Mesendoderm (in vitro differentiated cells): Measurements from ENCODE around the gene SIM2.

Experiments used
- DNase-seq: peaks from one replicate; pipeline ENCODE4 v3.0.0; 2013
- H2AK5ac ChIP-seq: 2 replicates; pipeline ENCODE4 v1.6.1; 2013; ENCODE audit warnings: low read length, inconsistent platforms
- H2BK120ac ChIP-seq: 2 replicates; pipeline ENCODE4 v1.6.1; 2013; ENCODE audit warnings: low read depth, mild to moderate bottlenecking, low read length, moderate library complexity, mixed read lengths
- H2BK15ac ChIP-seq: replicated peaks from 2 replicates; pipeline ENCODE4 v1.6.1; 2013; ENCODE audit warnings: low read depth, mild to moderate bottlenecking, moderate library complexity
- H2BK5ac ChIP-seq: 2 replicates; pipeline ENCODE4 v1.6.1; 2013; ENCODE audit warnings: low read length, inconsistent platforms
- H3K18ac ChIP-seq: 2 replicates; pipeline ENCODE4 v1.6.1; 2013; ENCODE audit warnings: mild to moderate bottlenecking, low read length, mixed read lengths
- H3K23ac ChIP-seq: one replicate; pipeline ENCODE4 v1.6.1; 2013; ENCODE audit warnings: low read length
- H3K27ac ChIP-seq: 2 replicates; pipeline ENCODE4 v1.5.1; 2013; ENCODE audit warnings: low read depth, mild to moderate bottlenecking, inconsistent platforms, low read length, moderate library complexity
- H3K27me3 ChIP-seq: 2 replicates; pipeline ENCODE4 v1.6.1; 2013; ENCODE audit warnings: low read length, control low read depth, mild to moderate bottlenecking, inconsistent platforms; ENCODE audit not compliant: insufficient read depth, poor library complexity
- H3K36me3 ChIP-seq: 2 replicates; pipeline ENCODE4 v1.6.1; 2013; ENCODE audit warnings: low read length, inconsistent platforms; ENCODE audit not compliant: control insufficient read depth, insufficient read depth
- H3K4ac ChIP-seq: one replicate; pipeline ENCODE4 v1.6.1; 2013; ENCODE audit warnings: low read depth, mild to moderate bottlenecking, low read length, moderate library complexity
- H3K4me1 ChIP-seq: 2 replicates; pipeline ENCODE4 v1.6.1; 2013; ENCODE audit warnings: low read depth, low read length, inconsistent platforms; ENCODE audit not compliant: control insufficient read depth
- H3K4me2 ChIP-seq: 2 replicates; pipeline ENCODE4 v1.6.1; 2013; ENCODE audit warnings: low read length
- H3K4me3 ChIP-seq: 2 replicates; pipeline ENCODE4 v1.5.1; 2013; ENCODE audit warnings: mild to moderate bottlenecking, low read length
- H3K56ac ChIP-seq: one replicate; pipeline ENCODE4 v1.6.1; 2013; ENCODE audit warnings: low read length
- H3K79me1 ChIP-seq: 2 replicates; pipeline ENCODE4 v1.6.1; 2013; ENCODE audit warnings: low read length, inconsistent platforms
- H3K79me2 ChIP-seq: 2 replicates; pipeline ENCODE4 v1.6.1; 2013; ENCODE audit warnings: mild to moderate bottlenecking, low read length; ENCODE audit not compliant: control insufficient read depth, insufficient read depth
- H3K9ac ChIP-seq: 2 replicates; pipeline ENCODE4 v1.6.1; 2013; ENCODE audit warnings: low read length, inconsistent platforms
- H4K5ac ChIP-seq: one replicate; pipeline ENCODE4 v1.6.1; 2013; ENCODE audit warnings: low read length
- H4K8ac ChIP-seq: one replicate; pipeline ENCODE4 v1.6.1; 2013; ENCODE audit warnings: low read depth, mild to moderate bottlenecking, control low read depth, low read length, moderate library complexity
- WGBS: extraction: QIAGEN DNeasy Blood & Tissue Kit; methylation state at CpG from one replicate; pipeline ENCODE4 v1.1.7; 2013; ENCODE audit warnings: low lambda C conversion rate, missing lambda C conversion rate; ENCODE audit not compliant: insufficient coverage; ENCODE audit errors: extremely low coverage; 5-methylcytosine and 5-hydroxymethylcytosine counted together

SIM2 gene

DNA sequence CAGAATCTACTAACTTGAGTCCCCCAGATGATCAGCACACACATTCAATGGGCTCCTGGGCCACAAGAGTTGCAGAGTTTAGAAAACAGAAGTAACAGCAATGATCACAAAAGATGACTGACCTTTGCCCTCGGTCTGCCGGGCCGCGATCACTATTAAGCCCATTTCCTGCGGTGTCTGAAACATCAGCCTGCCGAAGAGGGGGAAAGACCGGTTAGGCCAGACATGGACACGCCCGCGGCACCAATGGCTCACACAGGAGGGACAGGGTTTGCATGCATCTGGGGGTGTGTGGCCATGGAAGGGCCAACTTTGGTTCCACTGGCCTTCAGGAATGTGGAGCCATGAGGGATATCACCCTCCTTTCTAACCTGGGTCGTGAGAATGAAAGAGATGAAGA, 68.2 kb downstream of the SIM2 start:
- no peaks in the 10 kb centered on the region for H3K27me3 ChIP-seq
- H3K79me2 ChIP-seq: no peaks in the 10 kb centered on the region
- no peak for DNase-seq
- no peak overlapping the region for H3K56ac ChIP-seq
- no peak overlapping the region for H3K9ac ChIP-seq
- H2BK15ac ChIP-seq: no peak overlapping the region
- no peaks in the 10 kb centered on the region for H3K79me1 ChIP-seq
- H3K27ac ChIP-seq: no peak overlapping the region
- H4K8ac ChIP-seq: no peak overlapping the region
- H3K18ac ChIP-seq: no peak overlapping the region
- H3K4me2 ChIP-seq: no peak overlapping the region
- H3K4me3 ChIP-seq: no peak overlapping the region
- WGBS: no CpG with 5 or more reads among the region's 11 CpGs
- no peak overlapping the region for H2BK120ac ChIP-seq
- no peak overlapping the region for H4K5ac ChIP-seq
- no peak overlapping the region for H3K23ac ChIP-seq
- H3K4me1 ChIP-seq: no peaks in the 10 kb centered on the region
- H2AK5ac ChIP-seq: no peak overlapping the region
- no peaks in the 10 kb centered on the region for H3K36me3 ChIP-seq
- H2BK5ac ChIP-seq: no peak overlapping the region
- no peak overlapping the region for H3K4ac ChIP-seq

DNA sequence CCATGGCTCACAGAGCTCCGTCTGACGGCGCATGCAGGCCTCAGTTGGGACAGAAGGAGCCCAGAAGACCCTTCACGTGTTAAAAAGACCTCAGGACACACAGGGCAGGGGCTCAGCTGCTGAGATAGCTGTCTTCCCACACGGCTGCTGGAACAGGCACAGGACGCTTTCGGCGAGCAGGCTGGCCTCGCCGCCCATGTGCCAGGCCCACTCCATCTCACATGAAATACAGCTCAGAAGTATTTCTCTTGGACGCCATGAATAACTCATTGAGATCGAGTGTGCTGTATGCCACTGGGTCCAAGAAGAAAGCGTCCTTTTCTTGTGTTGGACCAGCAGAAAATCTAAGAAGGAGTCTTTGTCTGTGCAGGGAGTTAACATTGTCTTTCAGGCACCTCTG, 69.6 kb downstream of the SIM2 start:
- Histone ChIP-seq H2AK5ac (no peak overlapping the region), H3K36me3 (no peaks in the 10 kb centered on the region), H3K4me2 (no peak overlapping the region), H2BK120ac (no peak overlapping the region), H3K4me3 (no peak overlapping the region), H3K79me2 (no peaks in the 10 kb centered on the region), H3K4ac (no peak overlapping the region), H3K4me1 (no peaks in the 10 kb centered on the region), H3K27ac (no peak overlapping the region), H3K18ac (no peak overlapping the region), H2BK15ac (no peak overlapping the region), H3K23ac (no peak overlapping the region), H3K27me3 (no peaks in the 10 kb centered on the region), H3K56ac (peak overlapping the region; percentile 57), H3K9ac (no peak overlapping the region), H4K5ac (no peak overlapping the region), H3K79me1 (no peaks in the 10 kb centered on the region), H2BK5ac (no peak overlapping the region), H4K8ac (no peak overlapping the region)
- WGBS: no CpG with 5 or more reads among the region's 13 CpGs
- DNase-seq: no peak

- no peak overlapping the region for H2BK120ac ChIP-seq
- H2AK5ac ChIP-seq: no peak overlapping the region
- no peak overlapping the region for H3K18ac ChIP-seq
- no peaks in the 10 kb centered on the region for H3K79me2 ChIP-seq
- no peak overlapping the region for H4K5ac ChIP-seq
- H3K36me3 ChIP-seq: no peaks in the 10 kb centered on the region
- no CpG with 5 or more reads among the region's 8 CpGs for WGBS
- no peak overlapping the region for H3K4ac ChIP-seq
- no peak overlapping the region for H3K23ac ChIP-seq
- H3K27ac ChIP-seq: no peak overlapping the region
- H4K8ac ChIP-seq: no peak overlapping the region
- no peak overlapping the region for H3K4me3 ChIP-seq
- H3K79me1 ChIP-seq: no peaks in the 10 kb centered on the region
- no peaks in the 10 kb centered on the region for H3K4me1 ChIP-seq
- DNase-seq: no peak
- H3K27me3 ChIP-seq: no peaks in the 10 kb centered on the region
- H3K56ac ChIP-seq: no peak overlapping the region
- H3K4me2 ChIP-seq: no peak overlapping the region
- no peak overlapping the region for H3K9ac ChIP-seq
- H2BK5ac ChIP-seq: no peak overlapping the region
- H2BK15ac ChIP-seq: no peak overlapping the region
These were observed 70.3 kb downstream of the SIM2 start for GRCh38 chr21:36769051-36769839.

GRCh38 chr21:36773117-36773516, 74.2 kb downstream of the SIM2 start:
- WGBS: no CpG with 5 or more reads among the region's 5 CpGs
- DNase-seq: no peak
- Histone ChIP-seq H3K23ac (no peak overlapping the region), H3K4ac (no peak overlapping the region), H3K79me1 (no peaks in the 10 kb centered on the region), H3K4me1 (no peaks in the 10 kb centered on the region), H2BK5ac (no peak overlapping the region), H3K4me3 (no peak overlapping the region), H3K27me3 (no peaks in the 10 kb centered on the region), H3K27ac (no peak overlapping the region), H3K18ac (no peak overlapping the region), H3K4me2 (no peak overlapping the region), H3K36me3 (no peaks in the 10 kb centered on the region), H3K9ac (no peak overlapping the region), H3K56ac (no peak overlapping the region), H3K79me2 (no peaks in the 10 kb centered on the region), H4K5ac (no peak overlapping the region), H2BK15ac (no peak overlapping the region), H4K8ac (no peak overlapping the region), H2AK5ac (no peak overlapping the region), H2BK120ac (no peak overlapping the region)

DNA sequence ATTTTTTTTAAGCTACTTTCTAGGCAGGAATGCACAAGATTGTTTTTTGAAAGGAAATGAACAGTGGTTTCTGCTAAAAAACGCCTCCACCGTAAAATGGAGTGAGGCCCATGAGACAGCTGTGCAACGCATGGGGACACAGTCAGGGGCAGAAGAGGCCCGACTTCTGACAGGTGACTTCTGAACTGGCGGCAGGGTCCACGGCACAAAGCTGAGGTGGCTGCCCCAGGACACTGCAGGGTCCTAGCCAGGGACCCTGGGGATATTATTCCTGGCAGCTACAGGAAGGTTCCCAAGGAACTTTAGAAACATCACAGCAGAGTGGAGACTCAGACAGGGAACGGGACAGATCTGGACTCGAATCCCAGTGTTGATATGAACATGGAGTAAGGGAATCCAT, 75.1 kb downstream of the SIM2 start:
- Histone ChIP-seq H3K27me3 (no peaks in the 10 kb centered on the region), H3K56ac (no peak overlapping the region), H3K4me3 (no peak overlapping the region), H3K4me2 (no peak overlapping the region), H3K27ac (no peak overlapping the region), H4K8ac (no peak overlapping the region), H3K36me3 (no peaks in the 10 kb centered on the region), H4K5ac (no peak overlapping the region), H3K4me1 (no peaks in the 10 kb centered on the region), H2AK5ac (no peak overlapping the region), H3K23ac (no peak overlapping the region), H2BK5ac (no peak overlapping the region), H3K9ac (no peak overlapping the region), H3K18ac (no peak overlapping the region), H3K4ac (no peak overlapping the region), H3K79me2 (no peaks in the 10 kb centered on the region), H2BK15ac (no peak overlapping the region), H2BK120ac (no peak overlapping the region), H3K79me1 (no peaks in the 10 kb centered on the region)
- no CpG with 5 or more reads among the region's 8 CpGs for WGBS
- DNase-seq: no peak
